Measurements from ENCODE around the gene ADGRD2. TPM values are rescaled to one million over a fixed set of nuclear protein-coding genes. Genes with fewer than 3 reads are reported as not detected.

ADGRD2 gene
- total RNA-seq, 2 experiments from 2014 or later: not detected

- CTCF ChIA-PET: interaction anchor here (0.7 kb wide), 1 partner anchor 747 kb away, joined by 3 read pairs; no protein-coding TSS in a partner anchor
- no peak overlapping the region for H3K27ac Mint-ChIP-seq
- H3K4me1 Mint-ChIP-seq (ENCODE audit: low read depth): no peaks in the 10 kb centered on the region
- no peaks in the 10 kb centered on the region for H3K36me3 Mint-ChIP-seq (ENCODE audit: low read depth)
- no peaks in the 10 kb centered on the region for H3K27me3 Mint-ChIP-seq (ENCODE audit: low read depth)
- H3K9me3 Mint-ChIP-seq (ENCODE audit: insufficient read depth): no peaks in the 10 kb centered on the region
- DNase-seq: no peak
- no peak overlapping the region for H3K4me3 Mint-ChIP-seq
- no peak for ATAC-seq
- POLR2A ChIA-PET: no interaction called here
These were observed 36.6 kb downstream of the ADGRD2 start for GRCh38 chr9:124486778-124487259.

- ATAC-seq (no peak), DNase-seq (no peak)
- Mint-ChIP-seq H3K27me3 (ENCODE audit: low read depth) (no peaks in the 10 kb centered on the region), H3K36me3 (ENCODE audit: low read depth) (no peaks in the 10 kb centered on the region), H3K4me3 (no peak overlapping the region), H3K4me1 (ENCODE audit: low read depth) (no peaks in the 10 kb centered on the region), H3K9me3 (ENCODE audit: insufficient read depth) (no peaks in the 10 kb centered on the region), H3K27ac (no peak overlapping the region)
- POLR2A ChIA-PET: no interaction called here
- CTCF ChIA-PET: interaction anchor here (0.5 to 0.7 kb wide), 2 partner anchors 737 to 746 kb away, joined by 3 read pairs; no protein-coding TSS in a partner anchor
These were observed 37.3 kb downstream of the ADGRD2 start for GRCh38 chr9:124487260-124488182.

GRCh38 chr9:124488641-124489210, 38.5 kb downstream of the ADGRD2 start:
- POLR2A ChIA-PET: no interaction called here
- CTCF ChIA-PET: no interaction called here
- no peak for ATAC-seq
- no peaks in the 10 kb centered on the region for H3K9me3 Mint-ChIP-seq (ENCODE audit: insufficient read depth)
- H3K4me1 Mint-ChIP-seq (ENCODE audit: low read depth): no peaks in the 10 kb centered on the region
- H3K4me3 Mint-ChIP-seq: no peak overlapping the region
- no peak overlapping the region for H3K27ac Mint-ChIP-seq
- no peaks in the 10 kb centered on the region for H3K36me3 Mint-ChIP-seq (ENCODE audit: low read depth)
- H3K27me3 Mint-ChIP-seq (ENCODE audit: low read depth): no peaks in the 10 kb centered on the region
- no peak for DNase-seq

- Mint-ChIP-seq H3K27me3 (ENCODE audit: low read depth) (no peaks in the 10 kb centered on the region), H3K36me3 (ENCODE audit: low read depth) (no peaks in the 10 kb centered on the region), H3K4me3 (no peak overlapping the region), H3K4me1 (ENCODE audit: low read depth) (no peaks in the 10 kb centered on the region), H3K9me3 (ENCODE audit: insufficient read depth) (no peaks in the 10 kb centered on the region), H3K27ac (no peak overlapping the region)
- no peak for DNase-seq
- CTCF ChIA-PET: no interaction called here
- POLR2A ChIA-PET: no interaction called here
- no peak for ATAC-seq
These were observed 39.0 kb downstream of the ADGRD2 start for GRCh38 chr9:124489222-124489621.

- Mint-ChIP-seq H3K27me3 (ENCODE audit: low read depth) (no peaks in the 10 kb centered on the region), H3K9me3 (ENCODE audit: insufficient read depth) (no peaks in the 10 kb centered on the region), H3K36me3 (ENCODE audit: low read depth) (no peaks in the 10 kb centered on the region), H3K4me1 (ENCODE audit: low read depth) (no peaks in the 10 kb centered on the region), H3K27ac (no peak overlapping the region), H3K4me3 (no peak overlapping the region)
- ChIA-PET POLR2A (no interaction called here), CTCF (no interaction called here)
- no peak for ATAC-seq
- DNase-seq: no peak
These were observed 39.8 kb downstream of the ADGRD2 start for GRCh38 chr9:124490004-124490403.

DNA sequence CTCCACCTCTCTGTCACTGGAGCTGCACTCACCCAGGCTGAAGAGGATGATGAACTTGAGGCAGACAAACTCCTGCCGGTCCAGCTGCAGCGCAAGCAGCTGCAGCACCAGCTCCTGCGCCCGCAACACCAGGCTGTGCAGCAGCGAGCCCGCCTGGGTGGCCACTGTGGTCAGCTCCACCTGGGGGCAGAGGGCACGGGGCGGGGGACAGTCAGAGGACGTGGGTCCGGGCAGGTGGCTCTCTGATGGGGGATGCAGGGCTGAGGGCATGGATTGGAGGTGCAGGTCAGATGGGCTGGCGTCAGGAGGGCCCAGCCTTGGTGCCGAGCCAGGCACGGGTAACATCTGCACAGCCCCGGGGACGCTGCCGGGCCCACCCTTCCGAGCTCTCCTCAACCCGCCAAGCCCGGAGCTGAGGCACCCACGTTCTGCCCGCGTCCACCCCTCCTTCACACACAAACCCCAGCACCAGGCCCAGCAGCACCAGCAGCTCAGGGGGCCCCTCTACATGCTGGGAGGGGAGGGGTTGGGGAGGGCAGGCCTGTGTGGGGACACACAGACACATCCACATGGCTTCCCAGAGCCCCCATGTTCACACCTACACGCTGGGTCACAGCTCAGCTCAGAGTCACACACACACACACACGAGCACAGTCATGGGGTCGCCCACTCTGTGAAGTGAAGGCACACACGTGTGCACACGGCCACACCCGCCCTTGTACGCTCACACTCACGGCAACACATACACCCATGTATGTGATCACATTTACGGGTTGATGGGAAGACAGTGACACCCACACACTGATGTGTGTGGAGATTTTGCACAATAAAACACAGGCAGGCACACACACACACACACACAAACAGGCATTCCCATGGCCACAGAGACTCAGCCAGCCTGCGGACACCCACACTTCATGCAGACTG, 41.1 kb downstream of the ADGRD2 start:
- H3K4me1 Mint-ChIP-seq (ENCODE audit: low read depth): peaks cover 13% of the 10 kb centered on the region
- no peak for ATAC-seq
- H3K27me3 Mint-ChIP-seq (ENCODE audit: low read depth): no peaks in the 10 kb centered on the region
- H3K27ac Mint-ChIP-seq: no peak overlapping the region
- H3K36me3 Mint-ChIP-seq (ENCODE audit: low read depth): no peaks in the 10 kb centered on the region
- H3K9me3 Mint-ChIP-seq (ENCODE audit: insufficient read depth): no peaks in the 10 kb centered on the region
- POLR2A ChIA-PET: no interaction called here
- no peak for DNase-seq
- CTCF ChIA-PET: no interaction called here
- no peak overlapping the region for H3K4me3 Mint-ChIP-seq

- Mint-ChIP-seq H3K27ac (no peak overlapping the region), H3K4me3 (no peak overlapping the region), H3K9me3 (ENCODE audit: insufficient read depth) (no peaks in the 10 kb centered on the region), H3K4me1 (ENCODE audit: low read depth) (peaks cover 20% of the 10 kb centered on the region), H3K36me3 (ENCODE audit: low read depth) (no peaks in the 10 kb centered on the region), H3K27me3 (ENCODE audit: low read depth) (no peaks in the 10 kb centered on the region)
- DNase-seq: no peak
- ChIA-PET POLR2A (no interaction called here), CTCF (no interaction called here)
- ATAC-seq: no peak
These were observed 42.6 kb downstream of the ADGRD2 start for GRCh38 chr9:124492818-124493217.

- H3K27ac Mint-ChIP-seq: no peak overlapping the region
- ChIA-PET CTCF (no interaction called here), POLR2A (no interaction called here)
- H3K27me3 Mint-ChIP-seq (ENCODE audit: low read depth): no peaks in the 10 kb centered on the region
- H3K36me3 Mint-ChIP-seq (ENCODE audit: low read depth): no peaks in the 10 kb centered on the region
- H3K4me1 Mint-ChIP-seq (ENCODE audit: low read depth): peaks cover 20% of the 10 kb centered on the region
- no peak overlapping the region for H3K4me3 Mint-ChIP-seq
- DNase-seq (no peak), ATAC-seq (no peak)
- H3K9me3 Mint-ChIP-seq (ENCODE audit: insufficient read depth): no peaks in the 10 kb centered on the region
These were observed 43.0 kb downstream of the ADGRD2 start for GRCh38 chr9:124493218-124493617.

DNA sequence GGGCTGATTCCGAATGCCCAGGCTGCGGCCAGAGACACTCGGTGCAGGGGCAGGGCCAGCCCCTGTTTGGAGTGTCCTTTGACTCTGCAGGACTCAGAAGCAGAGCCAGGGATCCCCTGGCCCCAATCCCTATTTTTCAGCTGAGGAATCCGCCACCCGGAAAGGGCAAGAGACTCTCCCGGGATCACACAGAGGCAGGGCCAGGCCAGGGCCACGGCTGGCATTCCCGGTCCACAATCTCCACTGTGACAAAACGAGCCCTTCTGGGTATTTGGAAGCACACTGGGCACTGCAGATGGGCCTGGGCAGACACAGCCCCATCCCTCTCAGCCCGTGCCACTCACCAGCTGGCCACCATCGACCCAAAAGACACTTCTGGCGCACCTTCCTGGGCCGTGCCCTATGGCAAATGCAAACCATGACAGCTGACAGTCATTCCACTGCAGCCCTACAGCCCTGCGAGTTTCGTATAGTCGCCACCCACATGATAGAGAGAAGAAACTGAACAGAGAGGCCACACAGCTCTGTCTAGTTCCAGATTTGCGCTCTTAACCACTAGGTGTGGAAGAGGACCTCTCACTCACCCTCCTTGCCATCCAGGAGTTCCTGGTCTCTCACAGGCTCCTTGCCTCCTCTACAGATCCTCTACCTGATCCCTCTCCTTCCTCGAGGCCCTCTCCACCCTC, 43.7 kb downstream of the ADGRD2 start:
- H3K27ac Mint-ChIP-seq: peak overlapping the region; percentile 17
- no peaks in the 10 kb centered on the region for H3K27me3 Mint-ChIP-seq (ENCODE audit: low read depth)
- no peaks in the 10 kb centered on the region for H3K36me3 Mint-ChIP-seq (ENCODE audit: low read depth)
- POLR2A ChIA-PET: no interaction called here
- no peak overlapping the region for H3K4me3 Mint-ChIP-seq
- no peak for ATAC-seq
- DNase-seq: no peak
- H3K9me3 Mint-ChIP-seq (ENCODE audit: insufficient read depth): no peaks in the 10 kb centered on the region
- peaks cover 20% of the 10 kb centered on the region for H3K4me1 Mint-ChIP-seq (ENCODE audit: low read depth)
- CTCF ChIA-PET: no interaction called here

GRCh38 chr9:124495126-124496074, 45.1 kb downstream of the ADGRD2 start:
- Mint-ChIP-seq H3K9me3 (ENCODE audit: insufficient read depth) (no peaks in the 10 kb centered on the region), H3K27ac (peak overlapping the region; percentile 90), H3K27me3 (ENCODE audit: low read depth) (no peaks in the 10 kb centered on the region), H3K4me1 (ENCODE audit: low read depth) (peaks cover 20% of the 10 kb centered on the region), H3K4me3 (peak overlapping the region; percentile 58), H3K36me3 (ENCODE audit: low read depth) (no peaks in the 10 kb centered on the region)
- no peak for ATAC-seq
- DNase-seq: no peak
- CTCF ChIA-PET: interaction anchor here (1.0 kb wide), 1 partner anchor 42 kb away, joined by 4 read pairs; no protein-coding TSS in a partner anchor
- POLR2A ChIA-PET: no interaction called here

Data from activated CD8-positive, alpha-beta T cell treated with anti-CD3 and anti-CD28 coated beads, Interleukin-2, amount 10 ng/mL, durations not matched to agents 7 days and 5 days (primary cell).